Fibroblast of villous mesenchyme (primary cell): Measurements from ENCODE around the gene CFAP45. TPM values are rescaled to one million over a fixed set of nuclear protein-coding genes. Genes with fewer than 3 reads are reported as not detected.

Experiments used
- DNase-seq: peaks from one replicate; pipeline ENCODE4 v3.0.0-alpha.2; 2010; ENCODE audit warnings: low read depth
- H3K4me3 ChIP-seq: 2 replicates; pipeline ENCODE4 v1.5.1; 2011; ENCODE audit warnings: low read depth, mild to moderate bottlenecking, low read length
- total RNA-seq: library from RNA; depleted of rRNA; stranded (reverse); fragments of >200 nt; gene quantifications from 2 replicates; pipeline ENCODE4 v1.2.3, GENCODE V29; 2012
- TF ChIP-seq, protein P1 (sequence below): IDR thresholded peaks from 2 replicates; pipeline ENCODE4 v1.5.1; 2012; ENCODE audit warnings: low read depth, mild to moderate bottlenecking, low read length; ENCODE audit not compliant: insufficient read depth

The CFAP45 gene
- total RNA-seq, 1 donor: 0.43 TPM

GRCh38 chr1:159930634-159931033, 30.7 kb upstream of the CFAP45 start:
- H3K4me3 ChIP-seq: no peak overlapping the region
- no peak for DNase-seq
- TF ChIP-seq, protein P1, sequence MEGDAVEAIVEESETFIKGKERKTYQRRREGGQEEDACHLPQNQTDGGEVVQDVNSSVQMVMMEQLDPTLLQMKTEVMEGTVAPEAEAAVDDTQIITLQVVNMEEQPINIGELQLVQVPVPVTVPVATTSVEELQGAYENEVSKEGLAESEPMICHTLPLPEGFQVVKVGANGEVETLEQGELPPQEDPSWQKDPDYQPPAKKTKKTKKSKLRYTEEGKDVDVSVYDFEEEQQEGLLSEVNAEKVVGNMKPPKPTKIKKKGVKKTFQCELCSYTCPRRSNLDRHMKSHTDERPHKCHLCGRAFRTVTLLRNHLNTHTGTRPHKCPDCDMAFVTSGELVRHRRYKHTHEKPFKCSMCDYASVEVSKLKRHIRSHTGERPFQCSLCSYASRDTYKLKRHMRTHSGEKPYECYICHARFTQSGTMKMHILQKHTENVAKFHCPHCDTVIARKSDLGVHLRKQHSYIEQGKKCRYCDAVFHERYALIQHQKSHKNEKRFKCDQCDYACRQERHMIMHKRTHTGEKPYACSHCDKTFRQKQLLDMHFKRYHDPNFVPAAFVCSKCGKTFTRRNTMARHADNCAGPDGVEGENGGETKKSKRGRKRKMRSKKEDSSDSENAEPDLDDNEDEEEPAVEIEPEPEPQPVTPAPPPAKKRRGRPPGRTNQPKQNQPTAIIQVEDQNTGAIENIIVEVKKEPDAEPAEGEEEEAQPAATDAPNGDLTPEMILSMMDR: no peak

DNA sequence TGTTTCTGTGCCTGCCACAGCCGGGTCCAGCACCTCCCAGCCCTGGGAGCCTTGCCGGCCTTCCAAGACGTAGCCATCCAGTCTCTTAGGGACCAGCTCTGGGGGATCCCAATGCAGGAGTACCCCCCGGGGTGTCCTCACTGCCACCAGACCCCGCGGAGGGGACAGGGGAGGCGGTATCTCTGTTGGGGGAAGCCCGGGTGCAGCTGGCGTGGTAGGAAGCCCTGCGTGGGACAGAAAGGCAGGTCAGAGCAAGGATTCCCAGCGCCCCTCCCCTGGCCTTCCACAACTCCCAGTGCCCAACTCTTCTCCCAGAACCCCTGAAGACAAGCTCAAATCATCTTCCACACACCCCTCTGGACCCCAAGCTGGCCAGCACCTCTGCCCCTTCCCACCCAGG, 30.3 kb upstream of the CFAP45 start:
- TF ChIP-seq, protein P1: no peak
- no peak for DNase-seq
- H3K4me3 ChIP-seq: no peak overlapping the region

DNA sequence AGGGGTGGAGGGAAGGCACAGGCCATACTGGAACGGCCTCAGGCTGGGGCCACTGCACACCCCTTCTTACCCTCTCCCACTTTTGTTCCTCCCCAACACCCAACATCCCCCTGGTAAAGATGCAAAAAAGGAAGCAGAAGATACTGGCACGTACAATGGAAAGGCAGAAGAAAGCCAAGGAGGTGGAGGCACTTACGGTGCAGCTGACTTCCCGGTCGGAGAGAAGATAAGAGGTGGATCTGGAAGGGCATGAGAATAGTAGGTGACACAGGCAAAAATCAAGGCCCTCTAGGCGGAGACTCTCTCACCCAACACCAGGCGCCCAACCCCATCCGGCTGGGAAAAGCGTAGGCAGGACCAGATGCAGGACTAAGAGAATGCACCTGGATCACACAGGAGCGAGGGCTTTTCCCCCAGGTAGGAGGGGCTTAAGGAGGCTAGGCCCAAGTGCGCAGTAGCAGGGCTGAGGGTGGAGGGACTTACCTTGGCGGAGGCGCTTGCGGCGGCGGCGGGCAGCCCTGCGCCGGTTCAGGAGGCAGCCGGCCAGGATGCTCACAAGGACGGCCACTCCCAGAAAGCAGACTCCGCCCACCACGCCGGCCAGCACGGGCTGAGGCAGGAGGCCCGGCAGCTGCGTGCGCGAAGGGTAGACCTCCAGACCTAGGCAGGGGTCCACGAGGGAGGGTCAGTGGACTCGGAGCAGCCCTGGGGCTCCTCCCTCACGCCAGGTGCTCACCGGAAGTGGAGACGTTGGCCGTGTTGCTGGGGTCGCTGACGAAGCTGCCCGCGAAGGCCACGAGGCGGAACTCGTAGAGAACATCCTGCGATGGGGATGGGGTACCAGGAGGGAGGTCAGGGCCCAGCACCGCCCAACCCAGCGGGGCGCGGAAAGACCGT, 29.4 kb upstream of the CFAP45 start:
- no peak overlapping the region for H3K4me3 ChIP-seq
- TF ChIP-seq, protein P1: no peak
- no peak for DNase-seq

DNA sequence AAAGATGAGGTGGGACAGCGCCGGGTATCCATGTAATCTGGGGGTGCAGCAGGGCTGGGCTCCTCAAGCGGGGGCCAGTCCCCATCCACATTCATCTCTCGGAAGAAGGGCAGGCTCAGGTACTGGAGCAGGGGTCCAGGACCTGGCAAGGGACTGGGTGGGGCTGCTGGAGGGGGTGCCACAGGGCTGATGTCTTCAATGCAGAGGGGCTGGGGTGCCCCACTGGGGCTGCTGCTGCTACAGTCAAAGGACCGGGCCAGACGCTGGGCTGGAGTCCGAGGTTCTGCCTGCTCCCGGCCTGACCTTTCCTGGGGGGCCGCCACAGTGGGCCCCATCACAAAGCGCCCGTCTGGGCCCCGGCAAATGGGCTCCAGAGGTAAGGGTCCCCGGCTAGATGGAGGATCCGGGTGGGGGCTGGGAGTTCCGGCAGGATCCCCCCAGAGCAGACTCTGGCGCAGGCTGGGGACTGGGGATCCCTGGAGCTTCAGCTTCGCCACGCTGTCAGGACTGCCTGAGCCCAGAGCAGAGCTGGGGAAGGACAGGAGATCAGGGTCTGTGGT, 28.6 kb upstream of the CFAP45 start:
- DNase-seq: no peak
- no peak overlapping the region for H3K4me3 ChIP-seq
- TF ChIP-seq, protein P1: no peak

GRCh38 chr1:159927849-159928431, 28.0 kb upstream of the CFAP45 start:
- DNase-seq: no peak
- H3K4me3 ChIP-seq: no peak overlapping the region
- TF ChIP-seq, protein P1: no peak

- TF ChIP-seq, protein P1: no peak
- no peak for DNase-seq
- no peak overlapping the region for H3K4me3 ChIP-seq
These were observed 27.4 kb upstream of the CFAP45 start for GRCh38 chr1:159927211-159927848.
